ENCODE data around the gene FRY.

DNA sequence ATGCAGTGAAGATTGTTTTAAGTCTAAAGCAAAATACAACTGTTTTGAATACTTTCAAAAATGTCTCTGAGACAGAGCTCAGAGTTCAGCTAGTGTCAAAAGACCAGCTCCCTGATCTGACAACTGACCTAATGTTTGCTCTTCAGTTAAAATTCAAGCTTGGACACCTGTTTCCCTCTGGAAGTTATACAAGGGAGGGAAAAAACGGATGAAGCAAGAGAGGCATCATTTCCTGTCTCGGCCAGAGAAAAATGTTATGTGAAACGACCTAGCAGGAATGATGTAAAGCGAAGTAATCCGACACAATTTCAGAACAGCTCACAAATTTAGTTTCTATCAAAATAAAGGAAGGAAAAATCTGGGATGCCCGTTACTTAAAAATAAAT, 224.1 kb downstream of the FRY start:
- TF ChIP-seq, protein P1, sequence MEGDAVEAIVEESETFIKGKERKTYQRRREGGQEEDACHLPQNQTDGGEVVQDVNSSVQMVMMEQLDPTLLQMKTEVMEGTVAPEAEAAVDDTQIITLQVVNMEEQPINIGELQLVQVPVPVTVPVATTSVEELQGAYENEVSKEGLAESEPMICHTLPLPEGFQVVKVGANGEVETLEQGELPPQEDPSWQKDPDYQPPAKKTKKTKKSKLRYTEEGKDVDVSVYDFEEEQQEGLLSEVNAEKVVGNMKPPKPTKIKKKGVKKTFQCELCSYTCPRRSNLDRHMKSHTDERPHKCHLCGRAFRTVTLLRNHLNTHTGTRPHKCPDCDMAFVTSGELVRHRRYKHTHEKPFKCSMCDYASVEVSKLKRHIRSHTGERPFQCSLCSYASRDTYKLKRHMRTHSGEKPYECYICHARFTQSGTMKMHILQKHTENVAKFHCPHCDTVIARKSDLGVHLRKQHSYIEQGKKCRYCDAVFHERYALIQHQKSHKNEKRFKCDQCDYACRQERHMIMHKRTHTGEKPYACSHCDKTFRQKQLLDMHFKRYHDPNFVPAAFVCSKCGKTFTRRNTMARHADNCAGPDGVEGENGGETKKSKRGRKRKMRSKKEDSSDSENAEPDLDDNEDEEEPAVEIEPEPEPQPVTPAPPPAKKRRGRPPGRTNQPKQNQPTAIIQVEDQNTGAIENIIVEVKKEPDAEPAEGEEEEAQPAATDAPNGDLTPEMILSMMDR (conservative IDR thresholded peaks at IDR 0.05; ENCODE audit: low read depth, low read length) = no peak
- no peak for TF ChIP-seq EZH2phosphoT487 (IDR thresholded peaks at IDR 0.05; ENCODE audit: borderline replicate concordance, low read length)
- TF ChIP-seq EZH2 (IDR thresholded peaks at IDR 0.05; ENCODE audit: low read length, unreplicated experiment) = no peak

All from PC-3 (cell line).